Retinal pigment epithelial cell (primary cell): Measurements from ENCODE around the gene FOSL1.

Experiments
- DNase-seq: peaks from one replicate; pipeline ENCODE4 v3.0.0-alpha.2; 2010; ENCODE audit warnings: low read depth
- H3K4me3 ChIP-seq: 2 replicates; pipeline ENCODE4 v1.5.1; 2011; ENCODE audit warnings: mild to moderate bottlenecking, low read length, control low read depth, moderate library complexity
- CTCF ChIP-seq: conservative IDR thresholded peaks from 2 replicates; pipeline ENCODE4 v1.5.1; 2011; ENCODE audit warnings: low read depth, low read length, control low read depth, inconsistent platforms

FOSL1 gene

GRCh38 chr11:65916391-65916790 is 16.2 kb upstream of the FOSL1 start:
- no peak for DNase-seq
- no peak for TF ChIP-seq CTCF
- H3K4me3 ChIP-seq = peak overlapping the region; percentile 23

GRCh38 chr11:65915821-65916251 is 15.6 kb upstream of the FOSL1 start:
- TF ChIP-seq CTCF = no peak

GRCh38 chr11:65915101-65915820 is 15.1 kb upstream of the FOSL1 start:
- no peak for TF ChIP-seq CTCF
- no peak for DNase-seq
- H3K4me3 ChIP-seq = no peak overlapping the region

More at GRCh38 chr11:65915821-65916251, 15.6 kb upstream of the FOSL1 start:
- DNase-seq = peak; percentile 94
- peak overlapping the region; percentile 23 for H3K4me3 ChIP-seq

GRCh38 chr11:65912845-65913244 is 12.7 kb upstream of the FOSL1 start:
- TF ChIP-seq CTCF = no peak
- DNase-seq = no peak
- H3K4me3 ChIP-seq = no peak overlapping the region

- H3K4me3 ChIP-seq = no peak overlapping the region
- TF ChIP-seq CTCF = peak; percentile 28
- no peak for DNase-seq
Measured at GRCh38 chr11:65911682-65912568, 11.7 kb upstream of the FOSL1 start.

- TF ChIP-seq CTCF = no peak
- H3K4me3 ChIP-seq = no peak overlapping the region
- no peak for DNase-seq
Measured at GRCh38 chr11:65907878-65908277, 7.7 kb upstream of the FOSL1 start.
